ENCODE results near the gene SLC39A1. TPM values are rescaled to one million over a fixed set of nuclear protein-coding genes. Genes with fewer than 3 reads are reported as not detected.

SLC39A1 gene
- total and polyA plus RNA-seq, 2 of the 8 experiments (the other 6 are each of a cell fraction or from before 2014, with no cell fraction given) = 238 to 337 TPM

- TF ChIP-seq CTCF (IDR thresholded peaks at IDR 0.05; ENCODE audit: control extremely low read depth in 1 of 3, insufficient read depth in 1 of 3, low read depth in 1 of 3, low read length in 3 of 3) (peak in 1 of 3 experiments; percentile 30; a peak in 1 of 4 replicates), ZNF274 (IDR thresholded peaks at IDR 0.05; ENCODE audit: borderline replicate concordance, extremely low read depth, low read length) (no peak), POLR2A (IDR thresholded peaks at IDR 0.05; ENCODE audit: control extremely low read depth in 1 of 2, low read depth in 2 of 2, low read length in 2 of 2) (no peak), RAD21 (IDR thresholded peaks at IDR 0.05 in 1 of 2, conservative IDR thresholded peaks at IDR 0.05 in 1 of 2; ENCODE audit: low read depth in 2 of 2, low read length in 2 of 2) (peak; percentile 36; a peak in 3 of 4 replicates), EGR1 (IDR thresholded peaks at IDR 0.05; ENCODE audit: borderline replicate concordance, low read depth, low read length) (no peak)
Observed at GRCh38 chr1:153919876-153920852, 43.2 kb downstream of the SLC39A1 start (continued).
